K562 (cell line): ENCODE measurements around the gene DHDDS. TPM values are rescaled to one million over a fixed set of nuclear protein-coding genes. Genes with fewer than 3 reads are reported as not detected.

Experiments used
- ATAC-seq: fragments of 200-7000 bp; cut with Tn5 transposase; 3 replicates; pipeline ENCODE4 v1.9.1; 2020; ENCODE audit warnings: moderate library complexity
- BruUV-seq: library from RNA; stranded (reverse); fragments of 400-500 nt; replicated peaks from 2 replicates; lab custom pipeline; 2021; lab: Mats Ljungman, UMichigan
- CTCF ChIA-PET: fragments of 300-600 bp; formaldehyde crosslinking; extraction: SDS; loops from one replicate; lab custom pipeline; 2021; ENCODE audit warnings: low intra/inter-chr PET ratio; lab: Yijun Ruan, JAX
- POLR2A ChIA-PET: fragments of 300-600, 350-650 bp; sonication (Branson Sonifier 250); formaldehyde crosslinking; extraction: SDS; loops from one replicate; lab custom pipeline; 2021; ENCODE audit warnings: antibody characterized with exemption, inconsistent platforms; lab: Yijun Ruan, JAX
- DNase-seq, 4 experiments: peaks; one replicate each; pipeline versions ENCODE4 v3.0.0 to v3.0.0-alpha.2; 2011 to 2018; ENCODE audit warnings: low spot score in 3 of 4, mixed read lengths in 3 of 4; ENCODE audit errors: extremely low read depth in 1 of 4
- FAIRE-seq: peaks from 2 replicates; lab custom pipeline; 2011; peaks lifted over from hg19 to GRCh38; lab: Jason Lieb, UNC
- H2AFZ ChIP-seq: 2 replicates; pipeline ENCODE4 v1.6.0; 2011; ENCODE audit warnings: low read depth, low read length, control low read depth, inconsistent platforms
- H3K27ac ChIP-seq: fragments of 200-600 bp; 3 replicates; pipeline ENCODE4 v1.8.0; 2011; ENCODE audit warnings: low read depth, mild to moderate bottlenecking, control low read depth, inconsistent platforms, low read length, moderate library complexity, mixed read lengths; ENCODE audit errors: extremely low read depth
- H3K27me3 ChIP-seq, 2 experiments: fragments of 300-600 bp in 1 of 2; 2 replicates in 1 of 2; 3 replicates in 1 of 2; pipeline versions ENCODE4 v1.6.0 to v1.8.0; 2011; ENCODE audit warnings: inconsistent platforms in 2 of 2, low read length in 2 of 2, mild to moderate bottlenecking in 1 of 2, mixed read lengths in 1 of 2, moderate library complexity in 1 of 2; ENCODE audit not compliant: control insufficient read depth in 2 of 2, insufficient read depth in 2 of 2
- H3K36me3 ChIP-seq: fragments of 300-600 bp; 3 replicates; pipeline ENCODE4 v1.8.0; 2011; ENCODE audit warnings: mild to moderate bottlenecking, low read length, inconsistent platforms; ENCODE audit not compliant: control insufficient read depth, insufficient read depth
- H3K4me1 ChIP-seq, 2 experiments: fragments of 200-600 bp in 1 of 2; replicated peaks in 1 of 2; 2 replicates in 1 of 2; 3 replicates in 1 of 2; pipeline versions ENCODE4 v1.5.1 to v1.8.0; 2011; ENCODE audit warnings: inconsistent platforms in 2 of 2, low read length in 2 of 2, mild to moderate bottlenecking in 1 of 2, mixed read lengths in 1 of 2, moderate library complexity in 1 of 2; ENCODE audit not compliant: control insufficient read depth in 2 of 2, insufficient read depth in 2 of 2
- H3K4me2 ChIP-seq: 2 replicates; pipeline ENCODE4 v1.6.1; 2011; ENCODE audit warnings: low read length, control low read depth, inconsistent platforms, mixed read lengths; ENCODE audit not compliant: insufficient read depth
- H3K4me3 ChIP-seq: fragments of 200-600 bp; sonication (generic), shearing (Covaris generic); 2 replicates; pipeline ENCODE4 v1.5.1; 2016; ENCODE audit warnings: control low read depth, inconsistent platforms
- H3K79me2 ChIP-seq: fragments of 200-600 bp; 3 replicates; pipeline ENCODE4 v1.8.0; 2011; ENCODE audit warnings: low read length, inconsistent platforms; ENCODE audit not compliant: control insufficient read depth, insufficient read depth
- H3K9ac ChIP-seq, 2 experiments: 2 replicates each; pipeline versions ENCODE4 v1.6.0 to v1.6.1; 2011; ENCODE audit warnings: low read depth in 2 of 2, low read length in 2 of 2, control low read depth in 1 of 2, inconsistent platforms in 1 of 2, mild to moderate bottlenecking in 1 of 2, mixed read lengths in 1 of 2; ENCODE audit not compliant: insufficient read depth in 1 of 2
- H3K9me1 ChIP-seq: one replicate; pipeline ENCODE4 v1.6.0; 2011; ENCODE audit warnings: inconsistent platforms, mild to moderate bottlenecking, low read length, moderate library complexity; ENCODE audit not compliant: control insufficient read depth, insufficient read depth
- H3K9me3 ChIP-seq: replicated peaks from 2 replicates; pipeline ENCODE4 v1.5.1; 2011; ENCODE audit warnings: low read depth, low read length, inconsistent platforms; ENCODE audit not compliant: control insufficient read depth, insufficient read depth
- H4K20me1 ChIP-seq: replicated peaks from 2 replicates; pipeline ENCODE4 v1.6.1; 2011; ENCODE audit warnings: low read length, inconsistent platforms, mixed read lengths; ENCODE audit not compliant: control insufficient read depth, insufficient read depth
- ARID3B ChIP-seq: fragments of 250-450 bp; sonication (Bioruptor Pico); IDR thresholded peaks from 2 replicates; pipeline ENCODE4 v1.4.0; 2020; ENCODE audit warnings: borderline replicate concordance
- CHAMP1 ChIP-seq: fragments of 450-650 bp; IDR thresholded peaks from 2 replicates; pipeline ENCODE4 v1.6.1; 2016; ENCODE audit warnings: mild to moderate bottlenecking
- KDM4B ChIP-seq, 2 experiments: fragments of 450-650 bp in 1 of 2; sonication (generic) in 1 of 2; IDR thresholded peaks; 2 replicates each; pipeline ENCODE4 v1.6.1; 2016 to 2017; ENCODE audit warnings: borderline replicate concordance in 2 of 2, antibody characterized with exemption in 1 of 2, low read depth in 1 of 2, mild to moderate bottlenecking in 1 of 2
- MTF1 ChIP-seq: fragments of 250-450 bp; sonication (Bioruptor Pico); IDR thresholded peaks from 2 replicates; pipeline ENCODE4 v1.9.0; 2021; ENCODE audit warnings: moderate library complexity, mild to moderate bottlenecking, inconsistent platforms, borderline replicate concordance
- MYNN ChIP-seq, 2 experiments: sonication (generic); formaldehyde crosslinking in 1 of 2; IDR thresholded peaks; 2 replicates each; pipeline versions ENCODE4 v1.5.0 to v1.6.1; 2016 to 2020; ENCODE audit warnings: antibody characterized with exemption in 1 of 2, missing genetic modification reagents in 1 of 2
- POLR2H ChIP-seq: IDR thresholded peaks from 2 replicates; pipeline ENCODE4 v1.6.1; 2016; ENCODE audit warnings: missing genetic modification characterization, low read depth, mild to moderate bottlenecking, control low read depth, missing compliant biosample characterization, moderate library complexity
- RAD51 ChIP-seq: fragments of 450-650 bp; IDR thresholded peaks from 2 replicates; pipeline ENCODE4 v1.7.1; 2016; ENCODE audit warnings: low read depth, mild to moderate bottlenecking, borderline replicate concordance
- RFX1 ChIP-seq: fragments of 450-650 bp; IDR thresholded peaks from 2 replicates; pipeline ENCODE4 v1.6.1; 2016; ENCODE audit warnings: mild to moderate bottlenecking, moderate library complexity
- ZC3H11A ChIP-seq: IDR thresholded peaks from 2 replicates; pipeline ENCODE4 v1.6.1; 2012; ENCODE audit warnings: low read depth, low read length, improper control_type of control experiment
- ZNF764 ChIP-seq: fragments of 250-450 bp; sonication (Bioruptor Pico); IDR thresholded peaks from 2 replicates; pipeline ENCODE4 v1.4.0; 2020; ENCODE audit warnings: low read depth, mild to moderate bottlenecking, moderate library complexity
- WGBS: fragments of 100-300 bp; shearing (Covaris generic); methylation state at CpG from one replicate; pipeline ENCODE4 v1.1.6; 2016; ENCODE audit warnings: low coverage, mixed read lengths; ENCODE audit not compliant: insufficient coverage; ENCODE audit errors: missing lambda C conversion rate; 5-methylcytosine and 5-hydroxymethylcytosine counted together
- in situ Hi-C: fragments of 300-500 bp; cut with MboI; formaldehyde crosslinking; loops from 4 replicates; pipeline ENCODE4 v1.15.0; 2018; ENCODE audit warnings: inconsistent platforms, mixed read lengths
- intact Hi-C: fragments of 100-400 bp; cut with micrococcal nuclease; formaldehyde crosslinking; loops from 2 replicates; pipeline ENCODE4 v1.14.2; 2022
- polyA plus RNA-seq, 8 experiments: library from polyadenylated mRNA; depleted of rRNA in 4 of 8; stranded (reverse) in 5 of 8; unstranded in 3 of 8; fragments of >200 nt; fragmentation: Nextera tagmentation in 2 of 8; fragmentation: Illumina TruSeq in 1 of 8; extraction: Ambion mirVana in 2 of 8; extraction: Trizol in 1 of 8; gene quantifications; 2 replicates each; pipeline versions ENCODE4 v1.2.1 to v1.2.3, GENCODE V29; 2011 to 2014; ENCODE audit warnings: inconsistent platforms in 1 of 8, missing spikeins in 1 of 8
- total RNA-seq, 7 experiments: library from RNA; depleted of rRNA in 6 of 7; stranded (reverse); fragments of >200 nt in 6 of 7; fragmentation: Illumina TruSeq in 2 of 7; extraction: Trizol in 2 of 7; gene quantifications; 2 replicates each; pipeline versions ENCODE4 v1.2.1 to v1.2.3, GENCODE V29; 2011 to 2021; ENCODE audit warnings: low replicate concordance in 1 of 7

DHDDS gene
- total and polyA plus RNA-seq, 9 of the 15 experiments (the other 6 are each of a cell fraction or from before 2014, with no cell fraction given): 33.3 to 55.0 (median 44.3) TPM

- TF ChIP-seq ARID3B (CRISPR knock-in tag): no peak
Measured at GRCh38 chr1:26478159-26478558, 46.0 kb downstream of the DHDDS start (continued).

- TF ChIP-seq CHAMP1 (no peak), MYNN (IDR thresholded peaks at IDR 0.05) (0 out of 2 replicates have a peak, but pooled peaks have one; percentile 21), MYNN (CRISPR knock-in tag; IDR thresholded peaks at IDR 0.05) (no peak), ZC3H11A (no peak), MTF1 (CRISPR knock-in tag) (no peak), RAD51 (0 out of 2 replicates have a peak, but pooled peaks have one; percentile 18), ZNF764 (no peak), POLR2H (peak; percentile 39), RFX1 (no peak), KDM4B (IDR thresholded peaks at IDR 0.05; ENCODE audit: borderline replicate concordance in 2 of 2, low read depth in 1 of 2) (no peak)
- DNase-seq (no peak), FAIRE-seq (no peak), ATAC-seq (no peak)
- Histone ChIP-seq H3K27me3 (no peaks in the 10 kb centered on the region), H4K20me1 (peaks cover 2% of the 10 kb centered on the region; the same call in 1 of the 2 replicates), H3K9ac (no peak overlapping the region), H3K4me3 (no peak overlapping the region), H3K27ac (no peak overlapping the region), H3K4me2 (no peak overlapping the region), H3K9me1 (no peaks in the 10 kb centered on the region), H3K79me2 (peaks cover 13% of the 10 kb centered on the region), H3K9me3 (no peaks in the 10 kb centered on the region), H3K36me3 (peaks cover 32% of the 10 kb centered on the region), H3K4me1 (peaks cover 17 to 18% of the 10 kb centered on the region in 2 experiments; a peak in 4 of 5 replicates), H2AFZ (no peak overlapping the region)
- in situ Hi-C loops: no loop called here
- intact Hi-C loops: no loop called here
- 90% methylated on average over 6 of the region's 6 CpGs for WGBS
- BruUV-seq: no TSS peak
- ChIA-PET POLR2A (interaction anchor here (0.7 to 1.3 kb wide), 8 partner anchors 8 to 225 kb away, joined by 3 to 10 read pairs (median 3); no protein-coding TSS in a partner anchor), CTCF (no interaction called here)
Measured at GRCh38 chr1:26478988-26479387, 46.9 kb downstream of the DHDDS start.
